ENCODE measurements around the gene ZMYM4. TPM values are rescaled to one million over a fixed set of nuclear protein-coding genes. Genes with fewer than 3 reads are reported as not detected.
"Not testable (repeated sequence)": the region's sequence is repeated elsewhere in the genome, so short reads cannot be mapped to it uniquely, and the experiment has no call there.

ZMYM4 gene
- total RNA-seq, 1 donor from 2014 or later = 92.6 TPM

- Mint-ChIP-seq H3K9me3 (no peaks in the 10 kb centered on the region), H3K36me3 (ENCODE audit: low read depth) (peaks cover 7% of the 10 kb centered on the region), H3K4me1 (no peaks in the 10 kb centered on the region), H3K27ac (ENCODE audit: unreplicated experiment) (no peak overlapping the region), H3K27me3 (ENCODE audit: low read depth) (no peaks in the 10 kb centered on the region), H3K4me3 (no peak overlapping the region)
- DNase-seq (ENCODE audit: low read depth, low spot score) = no peak
- no peak for TF ChIP-seq CTCF (conservative IDR thresholded peaks at IDR 0.05)
Observed at GRCh38 chr1:35324486-35324885, 56.0 kb downstream of the ZMYM4 start.

- Mint-ChIP-seq H3K27me3 (ENCODE audit: low read depth) (no peaks in the 10 kb centered on the region), H3K27ac (ENCODE audit: unreplicated experiment) (no peak overlapping the region), H3K36me3 (ENCODE audit: low read depth) (peaks cover 6% of the 10 kb centered on the region), H3K4me1 (no peaks in the 10 kb centered on the region), H3K4me3 (no peak overlapping the region), H3K9me3 (no peaks in the 10 kb centered on the region)
- no peak for DNase-seq (ENCODE audit: low read depth, low spot score)
- no peak for TF ChIP-seq CTCF (conservative IDR thresholded peaks at IDR 0.05)
Observed at GRCh38 chr1:35326246-35326866, 57.8 kb downstream of the ZMYM4 start.

GRCh38 chr1:35331618-35332017 is 63.1 kb downstream of the ZMYM4 start:
- not testable (repeated sequence) for H3K9me3 Mint-ChIP-seq

GRCh38 chr1:35334485-35334884 is 66.0 kb downstream of the ZMYM4 start:
- TF ChIP-seq CTCF (conservative IDR thresholded peaks at IDR 0.05) = no peak
- H3K9me3 Mint-ChIP-seq = no peaks in the 10 kb centered on the region
- H3K27ac Mint-ChIP-seq (ENCODE audit: unreplicated experiment) = no peak overlapping the region
- peaks cover 7% of the 10 kb centered on the region for H3K36me3 Mint-ChIP-seq (ENCODE audit: low read depth)
- no peak for DNase-seq (ENCODE audit: low read depth, low spot score)
- H3K4me3 Mint-ChIP-seq = no peak overlapping the region
- no peaks in the 10 kb centered on the region for H3K4me1 Mint-ChIP-seq
- no peaks in the 10 kb centered on the region for H3K27me3 Mint-ChIP-seq (ENCODE audit: low read depth)

More at GRCh38 chr1:35331618-35332017, 63.1 kb downstream of the ZMYM4 start:
- not testable (repeated sequence) for H3K27ac Mint-ChIP-seq (ENCODE audit: unreplicated experiment); DNase-seq (ENCODE audit: low read depth, low spot score); H3K4me1 Mint-ChIP-seq; H3K36me3 Mint-ChIP-seq (ENCODE audit: low read depth); H3K27me3 Mint-ChIP-seq (ENCODE audit: low read depth); H3K4me3 Mint-ChIP-seq

GRCh38 chr1:35340519-35340918 is 72.0 kb downstream of the ZMYM4 start:
- no peaks in the 10 kb centered on the region for H3K27me3 Mint-ChIP-seq (ENCODE audit: low read depth)
- H3K9me3 Mint-ChIP-seq = no peaks in the 10 kb centered on the region
- H3K4me3 Mint-ChIP-seq = no peak overlapping the region
- no peak overlapping the region for H3K27ac Mint-ChIP-seq (ENCODE audit: unreplicated experiment)
- DNase-seq (ENCODE audit: low read depth, low spot score) = no peak
- no peak for TF ChIP-seq CTCF (conservative IDR thresholded peaks at IDR 0.05)
- H3K4me1 Mint-ChIP-seq = peaks cover 4% of the 10 kb centered on the region
- H3K36me3 Mint-ChIP-seq (ENCODE audit: low read depth) = peaks cover 4% of the 10 kb centered on the region

- Mint-ChIP-seq H3K4me3 (no peak overlapping the region), H3K9me3 (no peaks in the 10 kb centered on the region), H3K4me1 (peaks cover 4% of the 10 kb centered on the region), H3K27me3 (ENCODE audit: low read depth) (no peaks in the 10 kb centered on the region), H3K36me3 (ENCODE audit: low read depth) (no peaks in the 10 kb centered on the region), H3K27ac (ENCODE audit: unreplicated experiment) (no peak overlapping the region)
- no peak for DNase-seq (ENCODE audit: low read depth, low spot score)
- TF ChIP-seq CTCF (conservative IDR thresholded peaks at IDR 0.05) = no peak
Observed at GRCh38 chr1:35345439-35345981, 77.0 kb downstream of the ZMYM4 start.
